Measurements from ENCODE around the gene SMCP.

SMCP gene

DNA sequence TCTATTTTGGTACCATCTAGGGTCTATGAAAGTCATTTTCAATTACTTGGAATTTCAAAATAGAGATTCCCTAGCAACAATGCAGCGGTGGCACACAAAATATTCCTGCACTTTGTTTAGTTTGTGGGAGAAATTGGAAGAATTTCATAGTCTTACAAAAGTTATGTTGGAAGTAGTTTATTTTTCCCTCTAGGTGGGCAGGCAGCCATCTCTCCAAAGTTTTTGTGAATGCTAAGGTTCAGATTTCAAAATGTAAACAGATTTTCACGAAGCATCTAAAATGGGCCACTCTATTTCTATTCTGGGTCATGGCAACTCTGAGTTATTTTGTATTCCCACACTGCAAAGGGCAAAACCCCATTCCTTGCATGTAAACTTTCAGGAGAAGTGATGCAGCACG is 8.0 kb downstream of the SMCP start:
- in situ Hi-C loops (cut with HindIII; ENCODE audit: low sequenced_read_pairs), result no loop called here

DNA sequence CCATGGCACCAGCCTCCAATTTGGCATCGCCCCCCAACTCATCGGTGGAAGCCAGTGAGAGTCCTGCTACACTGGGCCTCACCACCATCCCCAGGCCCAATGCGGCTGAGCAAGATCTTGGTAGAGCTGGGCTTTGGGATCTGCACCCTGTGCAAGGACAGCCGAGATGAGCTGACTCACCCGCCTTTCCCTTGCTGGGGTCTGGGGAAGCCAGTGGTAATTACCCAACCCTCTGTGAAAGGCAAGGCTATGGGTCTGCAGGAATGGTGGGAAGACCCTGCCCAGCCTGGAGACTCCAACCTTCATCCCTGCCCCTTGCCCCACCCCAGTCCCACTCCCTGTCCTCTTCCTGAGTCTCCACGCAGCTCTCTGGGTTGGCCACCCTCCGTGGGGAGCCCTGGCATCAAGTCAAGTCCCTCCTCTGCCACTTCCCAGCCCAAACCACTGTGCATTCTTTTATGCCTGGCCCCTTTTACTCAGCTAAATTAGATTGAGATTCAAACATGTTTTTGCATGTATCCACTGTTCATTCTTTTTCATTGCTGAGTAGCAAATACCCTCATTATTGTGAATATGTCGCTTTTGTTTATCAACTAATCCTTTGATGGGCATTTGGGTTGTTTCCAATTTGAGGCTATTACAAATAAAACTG is 8.8 kb downstream of the SMCP start:
- in situ Hi-C loops (cut with HindIII; ENCODE audit: low sequenced_read_pairs), result no loop called here

DNA sequence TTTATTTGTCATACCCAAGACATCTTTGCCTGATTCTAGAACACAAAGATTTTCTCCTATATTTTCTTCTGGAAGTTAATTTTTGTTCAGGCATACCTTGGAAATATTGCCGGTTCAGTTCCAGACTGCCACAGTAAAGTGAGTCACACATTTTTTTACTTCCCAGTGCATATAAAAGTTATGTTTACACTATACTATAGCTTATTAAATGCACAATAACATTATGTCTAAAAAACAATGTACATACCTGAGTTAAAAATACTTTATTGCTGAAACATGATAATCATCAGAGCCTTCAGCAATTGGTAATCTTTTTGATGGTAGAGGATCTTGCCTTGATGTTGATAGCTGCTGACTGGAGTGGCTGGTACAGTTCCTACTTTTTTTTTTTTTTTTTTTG is 10.0 kb downstream of the SMCP start:
- in situ Hi-C loops (cut with HindIII; ENCODE audit: low sequenced_read_pairs), result no loop called here

DNA sequence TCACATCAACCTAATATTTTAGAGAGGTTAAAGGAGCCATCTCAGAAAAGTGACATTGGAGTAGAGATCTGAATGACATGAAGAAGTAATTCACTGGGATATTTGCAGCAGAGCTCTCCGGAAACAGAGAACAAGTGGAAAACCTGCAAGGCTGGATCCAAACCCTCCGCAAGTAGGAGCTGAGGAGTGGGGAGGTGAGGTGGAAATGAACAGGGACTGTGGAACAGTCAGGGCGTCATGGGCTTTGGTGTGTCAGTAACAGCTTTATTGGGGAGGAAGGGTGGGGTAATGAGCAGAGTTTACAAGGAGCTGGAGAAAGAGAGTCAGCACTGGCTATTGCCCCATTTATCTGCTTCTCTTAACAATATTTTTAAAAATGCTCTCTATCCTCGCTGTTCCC is 20.9 kb downstream of the SMCP start:
- in situ Hi-C loops (cut with HindIII; ENCODE audit: low sequenced_read_pairs), result no loop called here

DNA sequence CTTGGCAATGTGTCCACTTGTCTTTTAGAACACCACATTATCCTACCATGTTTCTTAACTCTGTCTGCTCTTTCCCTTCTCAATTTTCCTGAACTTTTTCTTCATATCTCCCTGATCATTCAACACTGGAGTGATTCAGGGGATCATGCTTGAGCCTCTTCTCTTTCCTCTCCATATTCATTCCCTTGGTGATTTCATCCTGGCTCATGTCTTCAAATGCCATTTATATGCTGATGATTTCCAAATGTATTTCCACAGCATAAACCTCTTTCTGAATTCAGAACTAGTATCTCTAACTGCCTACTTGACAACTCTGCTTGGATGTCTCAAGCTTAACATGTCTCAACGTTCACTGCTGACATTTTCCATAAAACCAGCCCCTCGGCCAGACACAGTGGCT is 21.8 kb downstream of the SMCP start:
- in situ Hi-C loops (cut with HindIII; ENCODE audit: low sequenced_read_pairs), result no loop called here

DNA sequence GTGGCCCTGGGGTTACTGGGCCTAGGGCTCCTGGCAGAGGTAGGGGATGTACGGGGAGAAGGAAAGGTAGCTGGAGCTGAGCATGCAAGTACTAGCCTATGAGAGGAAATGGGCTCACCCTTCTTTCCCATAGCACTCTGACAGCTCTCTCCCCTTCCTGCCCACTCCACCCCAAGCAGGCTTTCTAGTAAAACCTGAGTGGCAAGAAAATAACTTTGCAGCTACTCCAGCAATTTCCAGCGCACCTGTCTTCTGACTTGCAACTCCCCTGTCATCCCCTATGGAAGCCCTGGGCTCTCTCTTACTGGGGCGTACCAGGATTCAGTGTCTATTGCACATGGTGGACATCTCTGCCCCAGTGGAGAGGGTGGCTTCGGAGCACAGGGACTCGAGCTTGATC is 23.5 kb downstream of the SMCP start:
- in situ Hi-C loops (cut with HindIII; ENCODE audit: low sequenced_read_pairs), result no loop called here

DNA sequence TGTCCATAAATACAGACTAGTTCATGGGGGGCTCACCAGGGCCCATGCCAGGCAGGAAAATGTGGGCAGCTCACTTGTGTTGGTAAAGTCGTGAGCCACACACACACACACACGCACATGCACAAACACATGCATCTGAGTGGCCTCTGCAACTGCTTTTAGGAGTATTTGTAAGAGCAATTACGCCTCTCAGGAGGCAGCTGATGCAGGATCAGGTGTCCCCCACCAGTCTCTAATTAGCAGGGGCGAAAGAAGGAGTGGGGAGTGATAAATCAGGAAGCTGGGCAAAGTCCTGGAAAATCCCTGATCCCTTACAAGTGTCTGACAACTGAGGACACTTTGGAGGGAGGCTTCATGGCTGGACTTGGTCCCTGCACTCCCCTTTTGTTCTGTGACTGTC is 24.5 kb downstream of the SMCP start:
- in situ Hi-C loops (cut with HindIII; ENCODE audit: low sequenced_read_pairs), result no loop called here

DNA sequence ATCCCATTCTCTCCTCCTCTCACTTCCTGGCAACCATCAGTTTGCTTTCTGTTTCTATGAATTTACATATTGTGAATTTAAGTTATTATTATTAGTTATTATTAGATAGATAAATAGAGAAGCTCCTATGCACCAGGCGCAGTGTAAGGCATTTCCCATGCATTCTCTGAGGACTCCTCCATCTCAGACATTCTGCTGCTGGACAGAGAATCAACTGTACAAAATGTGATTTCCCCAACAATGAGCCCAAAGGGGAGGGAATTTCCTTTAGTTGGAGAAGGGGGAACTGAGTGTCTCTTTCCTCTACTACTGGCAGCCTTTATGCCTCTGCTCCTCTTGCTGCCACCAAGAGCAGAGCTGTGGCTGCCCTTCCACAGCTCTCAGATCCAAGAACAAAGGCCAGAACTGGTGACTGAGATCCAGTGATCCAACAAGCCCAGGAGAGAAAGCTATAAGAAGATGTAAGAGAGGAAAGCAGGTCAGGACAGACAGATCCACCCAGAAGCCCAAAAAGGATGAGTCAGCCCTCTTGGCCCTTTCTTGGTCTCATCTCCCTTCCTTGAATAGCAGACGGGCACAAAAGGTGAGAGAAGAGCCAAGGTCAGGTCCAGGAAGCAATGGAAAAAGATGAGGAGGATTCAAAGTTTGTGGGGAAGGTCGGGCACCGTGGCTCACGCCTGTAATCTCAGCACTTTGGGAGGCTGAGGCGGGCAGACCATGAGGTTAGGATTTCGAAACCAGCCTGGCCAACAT is 26.7 kb downstream of the SMCP start:
- in situ Hi-C loops (cut with HindIII; ENCODE audit: low sequenced_read_pairs), result no loop called here

DNA sequence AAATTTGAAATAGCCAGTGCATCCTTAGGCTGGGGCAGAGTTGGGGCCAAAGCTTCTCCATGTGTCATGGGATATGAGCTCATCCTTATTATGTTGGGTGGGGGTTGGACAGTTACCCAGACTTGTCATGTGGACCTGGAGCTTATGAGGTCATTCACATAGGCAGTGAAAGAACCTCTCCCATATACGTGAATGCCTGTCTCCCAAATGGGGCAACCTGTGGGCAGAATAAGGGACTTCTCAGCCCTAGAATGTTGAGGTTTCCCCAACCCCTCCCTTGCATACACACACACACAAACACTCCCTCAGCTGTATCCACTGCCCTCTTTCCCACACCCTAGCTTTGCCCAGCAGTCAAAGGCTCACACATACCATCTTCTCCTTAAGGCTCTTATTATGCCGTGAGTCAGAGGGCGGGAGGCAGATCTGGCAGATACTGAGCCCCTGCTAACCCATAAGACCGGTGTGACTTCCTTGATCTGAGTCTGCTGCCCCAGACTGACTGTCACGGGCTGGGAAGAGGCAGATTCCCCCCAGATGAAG is 28.0 kb downstream of the SMCP start:
- in situ Hi-C loops (cut with HindIII; ENCODE audit: low sequenced_read_pairs), result no loop called here

DNA sequence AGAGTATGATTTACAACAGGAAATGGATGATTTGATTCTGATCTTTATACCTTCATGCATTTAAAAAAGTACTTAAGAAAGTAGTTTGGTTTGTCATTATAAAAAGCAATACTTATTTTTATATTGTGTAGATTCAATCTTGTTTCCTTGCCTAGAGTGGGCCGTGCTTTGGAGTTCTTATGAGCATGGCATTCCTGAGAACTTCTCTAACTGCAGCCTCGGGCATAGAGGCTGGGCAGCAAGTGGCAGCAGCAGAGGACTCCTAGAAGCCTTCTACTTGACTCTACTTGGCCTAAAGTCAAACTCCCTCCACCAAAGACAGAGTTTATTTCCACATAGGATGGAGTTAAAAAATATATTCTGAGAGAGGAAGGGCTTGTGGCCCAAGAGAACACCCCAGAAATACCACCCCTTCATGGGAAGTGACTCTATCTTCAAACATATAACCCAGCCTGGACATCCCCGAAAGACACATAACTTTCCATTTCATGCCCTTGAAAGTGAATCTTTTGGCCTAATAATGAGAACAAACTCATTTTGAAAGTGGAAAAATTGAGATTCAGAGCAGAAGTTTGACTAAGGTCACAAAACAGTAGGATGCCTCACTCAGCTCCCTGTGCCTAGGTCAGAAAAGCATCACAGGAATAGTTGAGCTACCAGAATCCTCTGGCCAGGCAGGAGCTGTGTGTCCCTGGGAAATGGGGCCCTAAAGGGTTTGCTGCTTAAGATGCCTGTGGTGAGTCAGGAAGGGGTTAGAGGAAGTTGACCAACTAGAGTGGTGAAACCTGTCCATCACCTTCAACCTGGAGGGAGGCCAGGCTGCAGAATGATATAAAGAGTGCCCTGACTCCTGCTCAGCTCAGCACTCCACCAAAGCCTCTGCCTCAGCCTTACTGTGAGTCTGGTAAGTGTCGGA is 29.8 kb downstream of the SMCP start, which contains the start of gene IVL:
IVL (plus strand) TSS at position 861 of the 916 bp plus-strand sequence. CDS start 1,252 bp downstream, outside the sequence.
- in situ Hi-C loops (cut with HindIII; ENCODE audit: low sequenced_read_pairs), result no loop called here

DNA sequence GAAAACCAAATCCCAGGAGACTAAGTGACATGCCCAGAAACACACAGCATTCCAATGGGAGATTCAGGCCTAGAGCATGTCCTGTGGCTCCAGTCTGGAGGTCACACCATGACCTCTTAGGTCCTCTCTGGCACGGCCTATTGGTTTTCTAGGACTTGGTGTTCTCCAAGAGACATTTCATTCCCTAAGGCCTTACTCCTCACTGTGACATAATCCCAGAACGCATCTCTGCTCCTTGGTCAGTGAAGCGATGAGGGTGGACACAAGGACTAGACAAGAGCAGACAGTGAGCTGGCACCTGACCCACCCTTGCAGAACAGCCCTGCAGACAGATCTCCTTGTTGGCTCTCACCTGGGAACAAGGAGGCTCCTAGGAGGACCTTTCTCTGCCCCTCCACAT is 31.1 kb downstream of the SMCP start:
- in situ Hi-C loops (cut with HindIII; ENCODE audit: low sequenced_read_pairs), result no loop called here

DNA sequence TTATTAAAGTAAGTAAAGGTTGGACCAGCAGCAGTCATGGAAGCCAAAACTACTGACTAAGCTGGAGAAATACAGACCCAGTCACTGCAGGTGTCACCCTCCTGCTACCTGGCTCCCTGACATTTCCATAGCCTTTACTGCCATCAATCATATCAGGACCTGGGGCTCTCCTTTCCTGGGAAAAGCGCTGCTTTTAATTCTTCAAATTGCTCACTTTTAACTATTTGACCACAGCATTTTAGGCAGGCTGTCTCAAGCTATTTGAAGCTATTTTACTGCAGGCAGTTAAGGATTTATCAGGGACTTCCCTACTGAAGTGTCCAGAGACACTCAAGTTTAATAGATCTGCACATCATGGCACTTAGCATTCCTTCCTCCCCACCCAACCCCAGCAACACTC is 34.3 kb downstream of the SMCP start:
- in situ Hi-C loops (cut with HindIII; ENCODE audit: low sequenced_read_pairs), result no loop called here

DNA sequence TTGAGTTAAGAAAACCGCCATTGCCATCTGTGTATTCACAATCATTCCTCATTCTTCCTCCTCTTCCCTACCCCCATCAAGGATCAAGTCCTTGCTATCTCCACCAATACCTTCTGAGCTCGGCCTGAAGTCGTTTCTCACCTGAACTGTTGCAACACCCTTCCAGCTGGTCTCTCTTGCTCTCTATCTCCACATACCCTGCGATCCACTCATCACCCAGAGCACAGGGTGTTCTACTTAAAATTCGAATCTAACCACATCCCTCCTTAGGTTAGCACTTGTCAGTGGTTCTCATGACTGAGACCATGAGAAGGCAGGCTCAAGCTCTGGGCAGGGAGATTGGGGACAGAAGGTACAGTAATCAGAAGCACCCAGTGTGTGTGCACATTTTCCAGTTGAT is 34.8 kb downstream of the SMCP start:
- in situ Hi-C loops (cut with HindIII; ENCODE audit: low sequenced_read_pairs), result no loop called here

DNA sequence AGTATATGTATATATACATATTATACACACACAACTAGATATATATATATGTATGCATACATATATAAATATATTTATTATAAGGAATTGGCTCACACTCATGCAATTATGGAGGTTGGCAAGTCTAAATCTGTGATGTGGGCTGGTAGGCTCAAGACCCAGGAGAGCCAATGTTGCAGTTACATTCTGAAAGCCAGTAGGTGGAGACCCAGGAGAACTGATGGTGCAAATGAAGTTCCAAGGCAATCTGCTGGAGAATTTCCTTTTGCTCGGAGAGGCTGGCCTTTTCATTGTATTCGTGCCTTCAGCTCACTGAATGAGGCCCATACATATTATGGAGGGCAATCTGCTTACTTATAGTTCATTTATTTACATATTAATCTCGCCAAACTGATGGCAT is 39.7 kb downstream of the SMCP start:
- in situ Hi-C loops (cut with HindIII; ENCODE audit: low sequenced_read_pairs), result no loop called here

DNA sequence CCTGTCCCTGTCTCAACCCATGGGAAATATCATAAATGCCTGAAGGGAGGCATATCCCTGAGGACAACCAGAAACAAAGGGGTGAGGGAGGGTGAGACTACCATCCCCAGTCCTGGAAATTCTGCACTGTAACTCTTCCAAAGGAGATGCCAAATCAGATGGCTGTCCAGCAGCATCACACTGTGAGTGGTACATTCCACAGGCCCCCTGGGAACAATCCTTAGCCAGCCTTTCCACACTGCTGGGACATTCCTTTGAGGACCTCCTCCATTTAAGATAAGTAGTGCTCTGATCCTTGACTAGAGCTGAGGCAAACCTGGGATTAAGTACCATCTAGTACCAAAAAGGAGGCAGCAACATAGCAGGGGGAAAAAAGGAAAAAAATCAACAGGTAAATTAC is 40.9 kb downstream of the SMCP start:
- in situ Hi-C loops (cut with HindIII; ENCODE audit: low sequenced_read_pairs), result no loop called here

DNA sequence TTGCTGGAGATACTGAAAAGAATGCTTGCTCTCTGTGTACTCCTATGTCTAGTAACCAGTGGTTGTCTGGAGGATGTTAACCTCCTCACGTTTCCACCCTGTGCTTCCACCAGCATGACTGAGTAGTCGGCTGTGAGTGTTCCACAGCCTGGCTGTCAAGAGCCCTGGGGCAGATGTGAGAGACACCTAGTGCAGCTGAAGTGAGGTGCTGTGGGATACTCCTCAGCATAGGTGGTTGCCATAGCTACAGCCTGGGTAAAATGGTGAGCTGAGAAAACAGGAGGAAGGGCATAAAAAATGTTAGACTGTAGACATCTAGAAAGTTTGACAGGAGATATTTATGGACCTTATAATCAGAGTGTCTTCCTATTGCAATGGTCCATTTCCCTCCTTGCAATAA is 46.1 kb downstream of the SMCP start:
- in situ Hi-C loops (cut with HindIII; ENCODE audit: low sequenced_read_pairs), result no loop called here

DNA sequence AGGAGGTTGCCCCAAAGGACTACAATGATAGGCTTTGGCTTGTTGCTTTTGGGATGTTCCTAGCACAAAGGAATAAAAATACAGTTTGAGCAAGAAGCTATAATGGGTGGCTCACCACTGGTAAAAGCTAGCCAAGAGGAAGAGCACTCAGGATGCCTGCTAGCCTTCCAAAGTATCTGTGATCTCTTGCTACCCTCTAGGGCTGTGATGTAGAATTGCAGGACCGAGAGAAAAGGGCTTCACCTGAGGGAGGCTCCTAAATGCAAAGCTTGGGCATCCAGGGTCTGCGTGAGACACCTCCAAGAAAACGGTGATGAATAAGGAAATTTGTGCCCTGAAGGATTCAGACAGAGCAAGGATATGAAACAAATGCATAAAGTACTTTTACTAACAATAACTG is 48.0 kb downstream of the SMCP start:
- in situ Hi-C loops (cut with HindIII; ENCODE audit: low sequenced_read_pairs), result no loop called here

DNA sequence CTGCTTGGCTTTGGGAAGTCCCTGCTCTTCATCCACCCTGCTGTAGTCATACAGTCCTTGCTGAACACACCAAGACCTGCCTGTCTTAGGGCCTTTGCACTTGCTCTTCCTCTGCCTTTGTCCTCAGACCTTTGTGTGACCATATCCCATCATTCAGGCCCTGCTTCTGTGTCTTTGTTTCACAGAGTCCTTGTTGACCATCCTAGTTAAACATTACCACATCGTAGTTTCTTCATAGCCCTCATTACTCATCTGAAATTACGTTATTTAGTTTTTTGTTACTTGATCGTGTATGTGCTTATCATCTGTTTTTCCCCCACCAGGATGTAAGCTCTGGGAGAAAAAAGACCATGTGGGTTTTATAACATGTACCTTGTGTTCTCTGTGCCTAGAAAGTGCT is 50.5 kb downstream of the SMCP start:
- in situ Hi-C loops (cut with HindIII; ENCODE audit: low sequenced_read_pairs), result no loop called here

DNA sequence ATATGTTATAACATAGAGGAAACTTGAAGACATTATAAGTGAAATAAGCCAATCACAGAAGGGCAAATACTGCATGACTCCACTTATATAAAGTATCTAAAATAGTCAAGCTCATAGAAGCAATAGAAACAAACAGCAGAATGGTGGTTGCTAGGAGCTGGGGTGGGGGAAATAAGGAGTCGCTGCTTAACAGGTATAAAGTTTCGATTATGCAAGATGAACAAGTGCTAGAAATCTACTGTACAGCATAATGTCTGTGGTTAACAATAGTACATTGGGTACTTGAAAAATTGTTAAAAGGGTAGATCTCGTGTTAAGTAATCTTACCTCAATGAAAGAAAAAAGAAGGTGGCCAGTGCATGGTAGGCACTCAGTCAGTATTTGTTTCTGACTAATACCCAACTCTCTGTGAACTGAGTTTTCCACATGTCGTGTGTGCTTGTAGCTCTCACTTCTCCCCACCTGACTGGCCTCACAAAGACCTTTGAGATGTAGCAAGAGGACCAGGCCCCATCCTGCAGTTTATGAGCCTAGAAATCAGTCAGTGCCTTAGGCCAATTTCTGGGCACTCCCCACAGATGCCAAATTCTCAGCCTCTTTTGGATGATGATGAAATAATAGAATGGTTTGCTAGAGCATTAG is 54.2 kb downstream of the SMCP start:
- in situ Hi-C loops (cut with HindIII; ENCODE audit: low sequenced_read_pairs), result loop anchor here (5.0 kb wide), 1 partner anchor 35 kb away; no protein-coding TSS in a partner anchor

DNA sequence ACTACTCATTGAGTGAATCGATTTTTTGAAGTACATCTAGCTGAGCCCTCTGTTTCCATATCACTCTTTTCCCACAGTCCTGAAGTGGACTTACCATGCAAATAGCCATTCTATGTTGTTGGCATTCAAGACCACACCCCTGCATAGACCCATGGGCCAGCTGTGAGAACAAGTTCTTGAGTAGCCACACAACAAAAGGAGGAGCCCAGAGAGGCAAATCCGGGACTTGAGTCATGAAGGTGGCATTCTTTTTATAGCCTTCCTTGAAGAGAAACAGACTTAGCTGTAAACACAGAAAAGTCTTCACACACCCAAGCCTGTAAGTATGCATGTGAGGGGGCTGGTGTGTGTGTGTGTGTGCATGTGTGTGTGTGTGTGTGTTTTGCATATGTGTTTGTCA is 55.1 kb downstream of the SMCP start:
- in situ Hi-C loops (cut with HindIII; ENCODE audit: low sequenced_read_pairs), result loop anchor here (5.0 kb wide), 1 partner anchor 34 kb away; no protein-coding TSS in a partner anchor

Data from endothelial cell of hepatic sinusoid (primary cell).